Upper lobe of left lung (tissue), 4 donors: ENCODE measurements around the gene TTC28.

ENCODE experiments used
- CTCF ChIP-seq, 6 experiments: fragments of 450-650 bp in 4 of 6; fragments of 200-600 bp in 2 of 6; sonication (generic) in 2 of 6; IDR thresholded peaks; one replicate each; pipeline ENCODE4 v1.5.1; 2016 to 2019; ENCODE audit warnings: antibody characterized with exemption in 6 of 6
- POLR2A ChIP-seq, 4 donors: fragments of 450-650 bp; IDR thresholded peaks; one replicate each; pipeline ENCODE4 v1.5.1; 2016 to 2017; ENCODE audit warnings: antibody characterized with exemption in 4 of 4, mild to moderate bottlenecking in 2 of 4

GRCh38 chr22:28116219-28116673, 563.4 kb downstream of the TTC28 start:
- TF ChIP-seq CTCF (IDR thresholded peaks at IDR 0.05) = no peak
- no peak for TF ChIP-seq POLR2A (IDR thresholded peaks at IDR 0.05)
